HG03039 (cell line): ENCODE results near the gene HYAL1.
"Not testable (repeated sequence)": the region's sequence is repeated elsewhere in the genome, so short reads cannot be mapped to it uniquely, and the experiment has no call there.

ENCODE experiments used
- ATAC-seq: cut with Tn5 transposase; IDR thresholded peaks from one replicate; pipeline ENCODE4 v1.9.1; 2021; ENCODE audit warnings: mild to moderate bottlenecking, moderate library complexity; ENCODE audit not compliant: unreplicated experiment

HYAL1 gene

DNA sequence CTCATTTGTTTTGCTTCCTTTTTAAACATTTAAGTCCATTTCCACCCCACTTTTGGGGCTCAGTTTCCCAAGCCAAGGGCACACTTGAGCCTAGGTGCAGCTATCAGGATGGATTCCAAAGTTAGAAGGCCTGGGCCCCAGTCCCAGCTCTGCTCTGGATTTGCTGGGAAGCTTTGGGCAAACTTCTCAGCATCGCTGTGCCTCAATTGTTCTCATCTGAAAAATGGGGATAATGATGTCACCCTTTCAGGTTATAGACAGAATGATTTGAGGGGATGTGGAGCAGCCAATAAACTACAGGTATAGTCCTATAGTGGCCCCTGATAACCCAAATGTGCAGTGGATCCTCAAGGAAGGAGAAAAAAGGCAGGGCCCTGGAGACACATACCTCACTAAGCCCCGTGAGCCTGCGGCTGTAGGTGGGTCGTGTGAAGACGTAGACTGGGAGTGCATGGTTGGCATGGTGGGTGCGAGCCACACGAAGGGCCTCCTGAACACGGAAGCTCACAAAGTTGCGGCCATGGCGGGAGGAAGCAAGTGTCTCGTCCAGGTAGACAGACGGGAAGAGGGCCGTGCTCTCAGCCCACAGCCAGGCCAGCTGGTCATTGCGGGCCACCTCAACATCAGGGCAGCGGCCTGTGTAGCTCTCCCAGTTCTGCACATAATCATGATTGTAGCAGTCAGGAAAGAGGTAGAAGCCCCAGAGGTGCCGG, 16.0 kb upstream of the HYAL1 start:
- ATAC-seq, result no peak

GRCh38 chr3:50318615-50319014, 15.2 kb upstream of the HYAL1 start:
- ATAC-seq, result no peak

DNA sequence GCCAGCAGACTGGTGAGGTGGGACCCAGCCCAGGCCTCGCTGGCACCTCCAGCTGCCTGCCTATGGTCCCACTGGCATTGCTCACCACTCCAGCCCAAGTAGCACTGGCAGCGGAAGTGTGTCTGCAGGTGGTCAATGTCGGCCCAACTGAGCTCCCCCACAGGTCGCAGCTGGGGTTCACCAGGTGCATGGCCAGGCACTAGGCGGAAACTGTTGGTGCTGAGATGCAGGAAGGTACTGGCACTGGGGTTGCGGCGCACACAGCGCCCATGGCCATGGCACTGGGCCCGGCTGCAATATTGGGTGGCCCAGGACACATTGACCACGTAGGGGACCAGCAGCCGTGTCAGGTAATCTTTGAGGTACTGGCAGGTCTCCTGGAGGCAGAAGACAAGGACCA, 14.8 kb upstream of the HYAL1 start:
- no peak for ATAC-seq

GRCh38 chr3:50317300-50317699, 13.9 kb upstream of the HYAL1 start:
- no peak for ATAC-seq

DNA sequence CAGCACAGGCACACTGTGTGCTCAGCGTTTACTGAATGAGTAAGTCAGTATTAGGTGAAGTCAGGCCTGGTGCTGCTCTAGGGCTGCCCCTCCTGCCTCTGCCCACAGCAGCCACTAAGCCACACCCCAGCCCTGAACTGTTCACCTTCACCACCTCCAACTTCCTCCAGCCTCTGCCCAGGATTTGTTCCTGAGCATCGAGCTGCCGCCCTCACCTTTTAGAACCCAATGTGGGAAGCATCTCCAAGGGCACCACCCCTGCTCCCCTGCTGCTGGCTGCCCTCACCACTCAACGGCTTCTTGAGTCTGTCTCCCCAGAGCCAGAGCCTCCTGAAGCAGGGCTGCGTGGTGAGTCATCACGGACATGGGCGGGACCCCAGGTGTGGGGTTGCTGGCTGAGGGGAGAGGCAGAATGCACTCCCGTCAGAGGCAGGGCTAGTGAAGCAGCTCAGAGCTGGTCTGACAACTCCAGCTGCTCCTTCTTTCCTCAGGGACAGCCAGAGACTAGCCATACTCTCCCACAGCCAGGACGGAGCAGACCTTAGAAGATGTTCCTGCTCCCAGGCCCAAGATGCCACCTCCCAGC, 13.4 kb upstream of the HYAL1 start:
- ATAC-seq, result no peak

DNA sequence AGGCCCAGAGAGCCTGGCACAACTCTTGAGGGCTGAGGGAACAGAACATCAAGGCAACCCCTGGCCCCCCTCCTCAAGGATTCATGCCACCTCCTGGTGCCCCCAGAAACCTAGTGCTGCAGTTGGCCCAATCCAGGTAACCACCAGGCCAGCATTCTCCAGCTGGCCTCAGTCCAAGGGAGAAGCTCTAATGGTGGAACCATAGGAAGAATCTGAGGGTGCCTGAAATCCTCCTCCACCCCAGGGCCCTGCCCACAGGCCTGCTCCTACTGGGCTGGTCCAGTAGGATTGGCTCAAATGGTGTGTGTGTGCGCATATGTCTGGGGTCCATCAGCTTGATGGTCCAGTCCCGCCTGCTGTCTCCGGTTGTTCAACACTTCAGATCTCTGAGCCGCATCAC, 11.4 kb upstream of the HYAL1 start:
- ATAC-seq, result no peak

- ATAC-seq, result no peak
These were observed 11.0 kb upstream of the HYAL1 start for GRCh38 chr3:50314342-50314741.

DNA sequence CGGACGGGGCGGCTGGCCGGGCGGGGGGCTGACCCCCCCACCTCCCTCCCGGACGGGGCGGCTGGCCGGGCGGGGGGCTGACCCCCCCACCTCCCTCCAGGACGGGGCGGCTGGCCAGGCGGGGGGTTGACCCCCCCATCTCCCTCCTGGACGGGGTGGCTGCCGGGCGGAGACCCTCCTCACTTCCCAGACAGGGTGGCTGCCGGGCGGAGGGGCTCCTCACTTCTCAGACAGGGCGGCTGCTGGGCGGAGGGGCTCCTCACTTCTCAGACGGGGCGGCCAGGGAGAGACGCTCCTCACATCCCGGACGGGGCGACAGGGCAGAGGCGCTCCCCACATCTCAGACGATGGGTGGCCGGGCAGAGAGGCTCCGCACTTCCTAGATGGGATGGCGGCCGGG, 8.7 kb upstream of the HYAL1 start:
- not testable (repeated sequence) for ATAC-seq

DNA sequence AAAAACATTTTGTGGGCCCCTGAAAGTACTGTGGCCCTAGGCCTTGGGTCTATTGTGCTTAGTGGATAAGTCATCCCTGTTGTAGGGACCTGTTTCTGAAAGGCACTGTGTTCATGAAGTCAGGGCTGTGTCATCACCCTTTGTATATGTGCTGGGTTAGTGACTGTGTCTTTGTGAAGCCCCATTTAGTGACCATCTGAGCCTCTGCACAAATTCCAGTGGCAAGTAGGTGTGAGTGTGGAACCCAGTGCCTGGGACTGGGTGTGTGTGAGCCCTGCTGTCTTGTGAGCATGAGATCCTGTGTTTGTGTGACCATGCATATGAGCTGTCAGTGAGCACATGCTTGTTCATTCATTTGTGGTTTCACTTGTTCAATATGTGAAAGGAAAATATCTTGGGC, 1.2 kb upstream of the HYAL1 start:
- no peak for ATAC-seq

DNA sequence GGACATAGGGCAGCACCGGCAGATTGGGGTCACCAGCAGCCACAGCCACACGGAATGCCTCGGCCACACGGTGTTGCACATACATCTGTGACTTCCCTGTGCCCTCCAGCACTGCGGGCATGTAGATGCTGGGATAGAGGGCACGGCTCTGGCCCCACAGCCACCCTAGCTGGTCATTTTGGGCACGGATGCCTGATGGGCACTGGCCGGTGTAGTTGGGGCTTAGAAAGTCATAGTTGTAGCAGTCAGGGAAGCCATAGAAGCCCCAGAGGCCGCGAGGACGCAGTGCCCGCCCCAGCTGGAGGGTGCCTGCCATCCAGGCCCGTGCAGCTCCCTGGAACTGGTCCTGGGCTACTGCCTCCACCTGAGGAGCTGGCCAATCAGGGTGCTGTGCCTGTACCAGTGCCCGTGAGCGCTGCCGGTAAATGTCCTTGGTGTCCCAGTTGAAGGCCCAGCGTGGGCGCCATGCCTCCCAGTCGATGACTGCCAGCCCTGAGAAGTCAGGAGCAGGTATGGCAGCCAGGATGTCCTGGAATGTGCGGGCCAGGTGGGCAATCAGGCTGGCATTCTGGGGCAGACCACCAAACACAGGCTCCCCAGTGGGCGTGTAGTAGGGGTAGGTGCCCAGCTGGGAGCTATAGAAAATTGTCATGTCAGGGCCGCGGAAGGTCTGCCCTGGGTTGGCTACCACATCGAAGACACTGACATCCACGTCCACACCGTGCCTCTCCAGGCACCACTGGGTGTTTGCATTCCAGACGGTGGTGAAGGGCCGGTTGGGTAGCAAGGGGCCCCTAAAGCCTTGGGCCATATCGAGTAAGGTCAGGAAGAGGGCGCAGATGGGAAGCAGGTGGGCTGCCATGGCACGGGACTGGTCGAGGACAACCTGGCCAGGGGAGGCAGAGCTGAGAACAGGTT, 1.0 kb downstream of the HYAL1 start:
- ATAC-seq, result no peak

- ATAC-seq, result no peak
These were observed 2.6 kb downstream of the HYAL1 start for GRCh38 chr3:50300681-50301254.

DNA sequence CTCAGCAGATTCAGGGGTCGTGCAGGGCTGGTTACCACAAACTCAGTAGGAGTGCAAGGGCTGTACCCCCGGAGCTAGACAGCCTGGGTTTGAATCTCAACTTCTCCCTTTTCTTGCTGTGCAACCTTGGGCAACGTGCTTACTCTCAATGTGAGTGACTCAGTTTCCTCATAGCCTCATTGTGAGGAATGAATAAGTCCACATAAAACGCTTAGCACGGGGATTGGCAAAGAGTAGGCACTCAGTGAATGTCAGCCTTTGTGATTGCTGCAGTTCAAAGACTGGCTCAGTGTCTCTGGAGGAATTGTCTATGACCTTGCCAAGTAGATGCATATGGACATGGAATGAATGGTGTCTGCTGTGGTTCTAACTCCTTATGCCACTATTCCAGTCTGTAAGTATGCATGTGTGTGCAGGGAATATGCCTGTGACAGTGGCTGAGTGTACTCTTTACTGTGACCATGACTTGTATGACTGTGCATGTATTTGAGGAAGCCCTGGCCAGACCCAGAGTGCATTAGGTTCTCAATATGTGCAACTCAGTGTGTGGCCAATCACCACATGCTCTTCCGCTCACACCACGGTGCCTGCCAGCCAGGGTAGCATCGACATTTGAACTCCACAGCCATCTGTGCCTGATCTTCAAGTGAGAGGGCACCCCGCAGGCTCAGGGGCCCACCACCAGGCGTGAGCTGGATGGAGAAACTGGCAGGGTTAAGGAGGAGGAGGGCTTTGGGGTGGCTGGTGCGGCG, 3.3 kb downstream of the HYAL1 start:
- no peak for ATAC-seq

DNA sequence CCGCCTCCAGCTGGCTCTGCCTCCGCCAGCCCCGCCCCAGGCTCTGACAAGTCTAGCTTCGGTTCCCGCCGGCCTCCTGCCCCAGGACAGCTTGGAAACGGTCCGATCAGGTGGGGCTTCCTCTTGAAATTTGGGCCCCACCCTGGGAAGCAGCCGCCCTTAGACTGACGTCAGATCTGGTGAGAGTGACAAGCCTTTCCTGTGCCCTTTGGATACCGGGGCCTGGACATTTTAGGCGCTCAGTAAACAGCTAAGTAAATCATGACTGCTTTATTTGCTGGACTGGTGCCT, 3.8 kb downstream of the HYAL1 start:
- no peak for ATAC-seq

DNA sequence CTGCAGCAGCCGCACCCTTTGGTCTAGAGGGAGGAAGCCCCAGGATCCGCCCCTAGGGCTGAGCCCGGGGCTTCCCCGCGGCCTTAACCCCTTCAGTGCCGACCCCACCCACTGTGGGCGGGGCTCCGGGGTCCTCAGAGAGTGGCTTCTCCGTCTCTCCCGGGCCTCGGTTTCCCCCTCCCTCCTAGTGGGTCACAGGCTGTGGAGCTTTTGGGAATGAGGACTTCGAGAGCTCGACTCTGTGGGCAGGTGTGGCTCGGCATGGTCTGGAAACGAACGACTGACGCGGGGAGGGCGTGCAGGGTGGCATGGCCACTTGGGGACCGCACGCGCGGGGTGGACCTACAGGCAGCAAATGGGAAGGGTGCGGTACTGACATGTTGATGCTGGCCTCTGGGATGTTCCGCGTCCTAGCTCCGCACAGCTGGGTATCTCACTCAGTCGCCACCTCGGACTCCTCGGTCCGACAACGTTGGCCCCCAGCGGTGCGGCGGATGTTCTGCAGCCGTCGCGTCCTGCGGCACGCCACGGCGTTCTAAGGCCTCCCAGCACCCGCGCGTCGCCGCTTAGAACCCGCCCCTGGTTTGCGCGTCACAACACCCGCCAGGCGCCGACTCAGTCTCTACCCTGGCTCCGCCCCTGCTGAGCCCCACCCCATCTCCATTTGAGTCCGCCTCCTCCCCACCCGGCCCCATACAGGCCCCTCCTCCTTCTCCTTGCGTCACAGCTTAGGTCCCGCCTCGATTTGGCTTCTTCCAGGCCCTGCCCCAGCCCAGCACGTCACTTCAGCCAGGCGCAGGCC, 4.3 kb downstream of the HYAL1 start, which contains the start of the genes HYAL3 and NAA80:
HYAL3 (minus strand) TSS at position 570 of the 802 bp plus-strand sequence. CDS start 3,803 bp downstream, outside the sequence.
NAA80 (minus strand) TSS at position 570 of the 802 bp plus-strand sequence. CDS start 1,942 bp downstream, outside the sequence.
- ATAC-seq, result peak; percentile 77

DNA sequence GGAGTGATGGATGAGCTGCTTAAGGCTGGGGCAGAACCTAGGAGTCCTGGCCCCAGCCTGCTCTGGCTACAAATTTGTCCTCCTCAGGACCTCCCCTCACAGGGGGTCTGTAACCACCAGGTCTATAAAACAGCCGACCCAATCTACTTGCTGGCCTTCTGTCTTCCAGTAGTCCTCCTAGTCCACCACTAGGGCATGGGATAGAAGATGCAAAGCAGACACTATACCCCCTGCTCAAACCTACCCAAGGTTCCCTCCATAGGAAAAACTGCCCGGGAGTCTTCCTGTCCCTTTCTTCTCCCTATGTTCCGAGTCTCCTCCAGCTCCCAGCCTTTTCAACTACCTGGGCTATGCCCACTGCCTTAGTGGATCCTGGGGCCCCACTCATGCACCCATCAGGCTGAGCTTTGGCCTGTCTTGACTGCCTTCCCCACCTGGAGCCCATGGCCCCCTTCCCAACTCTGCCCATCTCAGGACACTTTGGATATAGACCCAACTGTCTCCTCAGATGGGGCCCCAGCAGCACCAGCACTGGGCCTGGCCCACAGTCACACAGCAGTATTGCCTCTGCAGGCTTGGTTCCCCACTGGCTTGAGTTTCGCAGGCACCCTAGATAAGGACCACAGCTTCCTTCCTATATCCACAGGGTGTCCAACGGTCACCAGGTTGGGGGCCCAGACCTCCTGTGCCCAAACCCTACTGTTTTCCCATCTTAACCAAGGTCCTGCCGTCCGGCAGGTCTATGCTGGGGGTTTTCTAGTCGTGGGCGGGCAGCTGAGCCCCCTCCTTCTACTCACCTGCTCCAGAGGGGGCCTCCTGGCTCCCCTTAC, 5.3 kb downstream of the HYAL1 start:
- no peak for ATAC-seq

GRCh38 chr3:50297384-50297775, 6.0 kb downstream of the HYAL1 start:
- no peak for ATAC-seq

DNA sequence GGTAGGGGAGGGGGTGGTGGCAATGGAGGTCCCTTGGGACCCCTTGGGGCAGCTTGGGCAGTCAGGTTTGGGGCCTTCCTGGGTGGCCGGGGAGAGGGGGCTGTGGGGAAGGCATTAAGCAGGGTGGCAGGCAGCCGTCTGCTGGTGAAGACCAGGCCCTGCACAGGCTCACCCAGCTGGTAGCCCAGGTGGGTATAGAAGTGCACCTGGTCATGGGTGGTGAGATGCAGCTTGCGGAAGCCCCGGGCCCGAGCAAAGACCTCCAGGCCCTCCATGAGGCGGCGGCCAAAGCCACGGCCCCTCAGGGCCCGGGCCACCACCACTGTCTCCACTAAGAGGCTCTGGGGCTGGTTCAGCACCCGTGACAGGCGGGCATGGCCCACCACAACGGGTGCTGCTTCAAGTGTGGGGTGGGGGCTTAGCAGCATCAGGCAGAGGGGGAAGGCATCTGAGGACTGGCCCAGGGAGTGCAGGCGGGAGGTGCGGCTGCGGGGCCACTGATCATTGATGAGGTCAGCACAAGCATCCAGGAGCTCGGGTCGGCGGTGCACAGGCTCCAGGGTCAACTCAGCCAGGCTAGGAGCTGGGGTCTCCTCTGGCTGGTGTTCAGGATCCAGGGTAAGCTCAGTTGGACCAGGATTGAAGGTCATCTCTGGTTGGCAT, 6.5 kb downstream of the HYAL1 start:
- no peak for ATAC-seq
